ENCODE measurements around the gene TNFRSF13B. TPM values are rescaled to one million over a fixed set of nuclear protein-coding genes. Genes with fewer than 3 reads are reported as not detected.

TNFRSF13B gene
- polyA plus RNA-seq, 1 of the 3 experiments (the other 2 are of a cell fraction): not detected

- H3K36me3 ChIP-seq (replicated peaks in 1 of 2; ENCODE audit: control insufficient read depth in 1 of 2, insufficient read depth in 2 of 2, low read length in 1 of 2): no peaks in the 10 kb centered on the region
- CTCF ChIA-PET: interaction anchor here (0.9 kb wide), 1 partner anchor 153 kb away, joined by 3 read pairs; no protein-coding TSS in a partner anchor
- 81% methylated on average over 10 of the region's 10 CpGs for WGBS (ENCODE audit: low lambda C conversion rate)
- POLR2A ChIA-PET: no interaction called here
- DNase-seq: no peak
- H3K4me2 ChIP-seq: 0 out of 2 replicates have a peak overlapping the region, but pooled peaks have one; percentile 26
- no peak overlapping the region for H3K9ac ChIP-seq
- H3F3A ChIP-seq (replicated peaks; ENCODE audit: insufficient read depth): peaks cover 4% of the 10 kb centered on the region
- H3K4me1 ChIP-seq (ENCODE audit: control insufficient read depth in 1 of 2, insufficient read depth in 2 of 2, low read depth in 1 of 2, low read length in 1 of 2): no peaks in the 10 kb centered on the region
- peaks cover 10% of the 10 kb centered on the region for H3K27me3 ChIP-seq (ENCODE audit: insufficient read depth)
- no peak overlapping the region for H3K27ac ChIP-seq (ENCODE audit: low read depth in 2 of 2, low read length in 1 of 2)
- H4K20me1 ChIP-seq (ENCODE audit: insufficient read depth): no peaks in the 10 kb centered on the region
- no peaks in the 10 kb centered on the region for H3K9me3 ChIP-seq
- H2AFZ ChIP-seq (ENCODE audit: low read depth): no peak overlapping the region
- H3K4me3 ChIP-seq (ENCODE audit: low read depth in 2 of 2, low read length in 1 of 2): no peak overlapping the region
- no peaks in the 10 kb centered on the region for H3K9me2 ChIP-seq
- TF ChIP-seq REST (IDR thresholded peaks at IDR 0.05; ENCODE audit: low read depth, low read length) (no peak), YY1 (IDR thresholded peaks at IDR 0.05; ENCODE audit: low read depth) (no peak), TCF12 (IDR thresholded peaks at IDR 0.05) (no peak), NFIC (IDR thresholded peaks at IDR 0.05; ENCODE audit: borderline replicate concordance) (no peak), MAX (IDR thresholded peaks at IDR 0.05; ENCODE audit: low read depth) (no peak), FOXM1 (IDR thresholded peaks at IDR 0.05; ENCODE audit: low read depth) (no peak), FOXJ3 (CRISPR knock-in tag; IDR thresholded peaks at IDR 0.05) (no peak), EZH2phosphoT487 (IDR thresholded peaks at IDR 0.05; ENCODE audit: borderline replicate concordance, low read depth) (no peak), RXRA (IDR thresholded peaks at IDR 0.05; ENCODE audit: borderline replicate concordance, low read depth) (no peak), SMC3 (IDR thresholded peaks at IDR 0.05; ENCODE audit: low read depth, low read length) (no peak), ZBTB33 (IDR thresholded peaks at IDR 0.05; ENCODE audit: borderline replicate concordance, low read depth) (no peak), RAD21 (IDR thresholded peaks at IDR 0.05; ENCODE audit: low read length) (no peak)
- TF ChIP-seq, protein P1, sequence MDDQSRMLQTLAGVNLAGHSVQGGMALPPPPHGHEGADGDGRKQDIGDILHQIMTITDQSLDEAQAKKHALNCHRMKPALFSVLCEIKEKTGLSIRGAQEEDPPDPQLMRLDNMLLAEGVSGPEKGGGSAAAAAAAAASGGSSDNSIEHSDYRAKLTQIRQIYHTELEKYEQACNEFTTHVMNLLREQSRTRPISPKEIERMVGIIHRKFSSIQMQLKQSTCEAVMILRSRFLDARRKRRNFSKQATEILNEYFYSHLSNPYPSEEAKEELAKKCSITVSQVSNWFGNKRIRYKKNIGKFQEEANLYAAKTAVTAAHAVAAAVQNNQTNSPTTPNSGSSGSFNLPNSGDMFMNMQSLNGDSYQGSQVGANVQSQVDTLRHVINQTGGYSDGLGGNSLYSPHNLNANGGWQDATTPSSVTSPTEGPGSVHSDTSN (IDR thresholded peaks at IDR 0.05): no peak
- H3K79me2 ChIP-seq (ENCODE audit: insufficient read depth): no peaks in the 10 kb centered on the region
These were observed 16.9 kb upstream of the TNFRSF13B start for GRCh38 chr17:16988749-16989229.
